ENCODE results near the gene POMP.
A peak's percentile ranks its signal among the peaks of the same experiment; 100 is the strongest.

The POMP gene

GRCh38 chr13:28658796-28659620 is at the start of gene POMP:
POMP (plus strand) TSS chr13:28659130; CDS start chr13:28659185, 55 bp downstream.
- TF ChIP-seq Cebpa-rat (IDR thresholded peaks at IDR 0.05) = no peak
- Histone ChIP-seq H3K36me3 (peaks cover 30% of the 10 kb centered on the region), H3K9me3 (no peaks in the 10 kb centered on the region), H3K4me1 (peaks cover 59% of the 10 kb centered on the region), H3K4me3 (peak within 1 kb of the TSS; percentile 93), H3K9ac (peak within 1 kb of the TSS; percentile 95), H4K20me1 (peaks cover 50% of the 10 kb centered on the region), H3K27me3 (no peaks in the 10 kb centered on the region), H3K4me2 (peak within 1 kb of the TSS; percentile 81), H3K27ac (peak within 1 kb of the TSS; percentile 97)

- Histone ChIP-seq H3K27me3 (no peaks in the 10 kb centered on the region), H3K4me1 (peaks cover 22% of the 10 kb centered on the region), H3K4me3 (no peak overlapping the region), H3K4me2 (no peak overlapping the region), H4K20me1 (no peaks in the 10 kb centered on the region), H3K27ac (no peak overlapping the region), H3K36me3 (no peaks in the 10 kb centered on the region), H3K9me3 (no peaks in the 10 kb centered on the region), H3K9ac (no peak overlapping the region)
- TF ChIP-seq Cebpa-rat (IDR thresholded peaks at IDR 0.05) = no peak
Observed at GRCh38 chr13:28609381-28609780, 49.5 kb upstream of the POMP start.

- Histone ChIP-seq H3K27ac (no peak overlapping the region), H3K27me3 (no peaks in the 10 kb centered on the region), H3K4me1 (peaks cover 22% of the 10 kb centered on the region), H3K9me3 (no peaks in the 10 kb centered on the region), H3K9ac (no peak overlapping the region), H4K20me1 (no peaks in the 10 kb centered on the region), H3K4me2 (no peak overlapping the region), H3K36me3 (no peaks in the 10 kb centered on the region), H3K4me3 (no peak overlapping the region)
- TF ChIP-seq Cebpa-rat (IDR thresholded peaks at IDR 0.05) = no peak
Observed at GRCh38 chr13:28609926-28610325, 49.0 kb upstream of the POMP start.

GRCh38 chr13:28610996-28611395 is 47.9 kb upstream of the POMP start:
- peaks cover 22% of the 10 kb centered on the region for H3K4me1 ChIP-seq
- no peak overlapping the region for H3K4me3 ChIP-seq
- H3K36me3 ChIP-seq = no peaks in the 10 kb centered on the region
- H4K20me1 ChIP-seq = no peaks in the 10 kb centered on the region
- H3K4me2 ChIP-seq = peak overlapping the region; percentile 53
- H3K9ac ChIP-seq = no peak overlapping the region
- H3K9me3 ChIP-seq = no peaks in the 10 kb centered on the region
- TF ChIP-seq Cebpa-rat (IDR thresholded peaks at IDR 0.05) = no peak
- H3K27ac ChIP-seq = no peak overlapping the region
- H3K27me3 ChIP-seq = no peaks in the 10 kb centered on the region

- Histone ChIP-seq H3K4me3 (no peak overlapping the region), H3K9ac (no peak overlapping the region), H3K4me1 (peaks cover 16% of the 10 kb centered on the region), H3K27ac (peak overlapping the region; percentile 15; the same call in 1 of the 2 replicates), H3K36me3 (no peaks in the 10 kb centered on the region), H4K20me1 (no peaks in the 10 kb centered on the region), H3K9me3 (no peaks in the 10 kb centered on the region), H3K4me2 (peak overlapping the region; percentile 53), H3K27me3 (no peaks in the 10 kb centered on the region)
- no peak for TF ChIP-seq Cebpa-rat (IDR thresholded peaks at IDR 0.05)
Observed at GRCh38 chr13:28611654-28612131, 47.2 kb upstream of the POMP start.

GRCh38 chr13:28613562-28613961 is 45.4 kb upstream of the POMP start:
- no peak for TF ChIP-seq Cebpa-rat (IDR thresholded peaks at IDR 0.05)
- H4K20me1 ChIP-seq = no peaks in the 10 kb centered on the region
- no peaks in the 10 kb centered on the region for H3K27me3 ChIP-seq
- no peak overlapping the region for H3K4me3 ChIP-seq
- peaks cover 16% of the 10 kb centered on the region for H3K4me1 ChIP-seq
- H3K36me3 ChIP-seq = no peaks in the 10 kb centered on the region
- no peak overlapping the region for H3K9ac ChIP-seq
- no peak overlapping the region for H3K4me2 ChIP-seq
- H3K27ac ChIP-seq = no peak overlapping the region
- no peaks in the 10 kb centered on the region for H3K9me3 ChIP-seq

- no peak overlapping the region for H3K4me3 ChIP-seq
- H3K27ac ChIP-seq = no peak overlapping the region
- H4K20me1 ChIP-seq = no peaks in the 10 kb centered on the region
- H3K9me3 ChIP-seq = no peaks in the 10 kb centered on the region
- peaks cover 21% of the 10 kb centered on the region for H3K4me1 ChIP-seq
- H3K9ac ChIP-seq = no peak overlapping the region
- TF ChIP-seq Cebpa-rat (IDR thresholded peaks at IDR 0.05) = no peak
- no peaks in the 10 kb centered on the region for H3K36me3 ChIP-seq
- no peak overlapping the region for H3K4me2 ChIP-seq
- no peaks in the 10 kb centered on the region for H3K27me3 ChIP-seq
Observed at GRCh38 chr13:28615916-28616446, 42.9 kb upstream of the POMP start.

GRCh38 chr13:28618230-28618994 is 40.5 kb upstream of the POMP start:
- H3K9ac ChIP-seq = no peak overlapping the region
- H3K4me1 ChIP-seq = peaks cover 7% of the 10 kb centered on the region; the same call in 1 of the 2 replicates
- H3K9me3 ChIP-seq = no peaks in the 10 kb centered on the region
- no peak overlapping the region for H3K4me3 ChIP-seq
- no peak overlapping the region for H3K27ac ChIP-seq
- H4K20me1 ChIP-seq = no peaks in the 10 kb centered on the region
- H3K4me2 ChIP-seq = no peak overlapping the region
- no peak for TF ChIP-seq Cebpa-rat (IDR thresholded peaks at IDR 0.05)
- no peaks in the 10 kb centered on the region for H3K27me3 ChIP-seq
- H3K36me3 ChIP-seq = no peaks in the 10 kb centered on the region

GRCh38 chr13:28620011-28620830 is 38.7 kb upstream of the POMP start:
- no peaks in the 10 kb centered on the region for H3K9me3 ChIP-seq
- no peaks in the 10 kb centered on the region for H4K20me1 ChIP-seq
- H3K4me1 ChIP-seq = peaks cover 15% of the 10 kb centered on the region
- no peak overlapping the region for H3K9ac ChIP-seq
- no peak overlapping the region for H3K27ac ChIP-seq
- TF ChIP-seq Cebpa-rat (IDR thresholded peaks at IDR 0.05) = no peak
- H3K36me3 ChIP-seq = no peaks in the 10 kb centered on the region
- H3K4me3 ChIP-seq = no peak overlapping the region
- no peaks in the 10 kb centered on the region for H3K27me3 ChIP-seq
- H3K4me2 ChIP-seq = no peak overlapping the region

Measured in BLaER1 (cell line).